HG03108 (cell line): ENCODE results near the gene BTBD18.
A peak's percentile ranks its signal among the peaks of the same experiment; 100 is the strongest.
"Not testable (repeated sequence)": the region's sequence is repeated elsewhere in the genome, so short reads cannot be mapped to it uniquely, and the experiment has no call there.

ENCODE experiments used
- ATAC-seq: cut with Tn5 transposase; IDR thresholded peaks from one replicate; pipeline ENCODE4 v1.9.1; 2021; ENCODE audit warnings: moderate library complexity; ENCODE audit not compliant: unreplicated experiment

Gene BTBD18

DNA sequence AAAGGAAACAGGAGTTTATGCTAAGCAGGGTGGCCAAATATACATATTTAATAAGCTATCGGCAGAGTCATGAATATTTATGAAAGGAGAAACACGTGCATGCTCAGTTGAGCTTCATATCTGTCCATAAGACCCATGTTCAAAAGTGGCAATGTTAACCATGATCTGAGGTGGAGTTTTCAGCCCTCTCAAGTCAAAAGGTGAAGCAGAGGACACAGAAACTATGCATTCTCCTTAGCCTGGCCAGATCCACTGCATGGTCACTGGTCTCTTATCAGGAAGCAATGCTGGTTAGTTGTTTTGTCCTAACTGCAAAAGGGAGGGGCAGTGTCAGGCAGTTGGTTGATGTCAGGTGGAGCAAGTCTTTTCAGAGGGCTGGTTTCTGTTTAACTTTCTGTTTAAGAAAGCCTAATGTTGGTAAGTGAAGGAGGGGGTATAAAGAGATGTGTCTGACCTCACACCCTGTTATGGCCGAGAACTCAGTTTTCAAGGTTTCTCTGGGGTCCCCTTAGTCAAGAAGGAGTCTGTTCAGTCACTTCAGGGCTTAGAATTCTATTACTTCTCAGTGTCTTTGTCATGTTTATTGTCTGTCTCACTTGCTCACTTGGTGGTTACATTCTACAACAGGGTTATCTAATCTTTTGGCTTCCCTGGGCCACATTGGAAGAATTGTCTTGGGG is 15.9 kb downstream of the BTBD18 start:
- no peak for ATAC-seq

GRCh38 chr11:57732661-57733060 is 19.0 kb downstream of the BTBD18 start:
- no peak for ATAC-seq

GRCh38 chr11:57729479-57729878 is 22.1 kb downstream of the BTBD18 start:
- ATAC-seq, result no peak

DNA sequence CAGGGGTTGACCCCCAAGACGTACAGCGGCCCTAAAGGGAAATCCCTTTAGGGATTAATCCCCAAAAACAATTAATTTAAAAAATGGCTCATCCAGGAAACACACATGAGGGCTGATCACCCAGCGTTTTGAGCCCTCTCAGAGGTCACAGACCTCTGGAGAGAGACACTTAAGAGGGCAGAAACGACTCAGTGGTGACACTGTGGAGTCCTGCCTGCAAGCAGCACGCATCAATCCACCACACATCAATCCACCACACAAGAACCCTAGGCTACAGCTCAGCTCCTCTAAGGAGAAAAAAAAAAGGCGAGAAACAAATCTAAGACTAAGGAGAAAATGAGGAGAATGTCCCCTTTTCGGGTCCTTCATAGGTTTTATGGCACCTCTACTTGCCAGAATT is 22.8 kb downstream of the BTBD18 start:
- ATAC-seq, result no peak

DNA sequence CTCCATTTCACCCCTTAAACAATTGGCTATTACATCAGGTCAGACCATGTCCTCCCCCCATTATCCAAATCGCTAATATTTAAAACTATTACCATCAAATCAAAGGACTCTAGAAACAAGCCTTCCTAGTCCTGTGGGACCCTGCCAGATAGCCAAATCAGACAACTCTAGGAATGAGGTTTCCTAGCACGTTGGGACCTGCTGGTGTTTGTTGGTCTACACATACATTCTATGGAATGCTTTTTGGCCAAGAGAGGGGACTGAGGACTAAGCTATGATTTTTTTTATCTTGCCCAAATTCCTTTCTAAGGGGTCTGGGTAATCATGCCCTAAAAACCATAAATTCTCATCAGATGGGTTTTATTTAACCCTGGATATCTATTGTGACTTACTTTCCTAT is 24.4 kb downstream of the BTBD18 start:
- no peak for ATAC-seq

DNA sequence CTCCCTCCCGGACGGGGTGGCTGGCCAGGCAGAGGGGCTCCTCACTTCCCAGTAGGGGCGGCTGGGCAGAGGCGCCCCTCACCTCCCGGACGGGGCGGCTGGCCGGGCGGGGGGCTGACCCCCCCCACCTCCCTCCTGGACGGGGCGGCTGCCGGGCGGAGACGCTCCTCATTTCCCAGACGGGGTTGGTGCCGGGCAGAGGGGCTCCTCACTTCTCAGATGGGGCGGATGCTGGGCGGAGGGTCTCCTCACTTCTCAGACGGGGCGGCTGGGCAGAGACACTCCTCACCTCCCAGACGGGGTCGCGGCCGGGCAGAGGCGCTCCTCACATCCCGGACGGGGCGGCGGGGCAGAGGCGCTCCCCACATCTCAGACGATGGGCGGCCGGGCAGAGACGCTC is 34.9 kb downstream of the BTBD18 start:
- not testable (repeated sequence) for ATAC-seq

- no peak for ATAC-seq
Observed at GRCh38 chr11:57713835-57714234, 37.8 kb downstream of the BTBD18 start.

DNA sequence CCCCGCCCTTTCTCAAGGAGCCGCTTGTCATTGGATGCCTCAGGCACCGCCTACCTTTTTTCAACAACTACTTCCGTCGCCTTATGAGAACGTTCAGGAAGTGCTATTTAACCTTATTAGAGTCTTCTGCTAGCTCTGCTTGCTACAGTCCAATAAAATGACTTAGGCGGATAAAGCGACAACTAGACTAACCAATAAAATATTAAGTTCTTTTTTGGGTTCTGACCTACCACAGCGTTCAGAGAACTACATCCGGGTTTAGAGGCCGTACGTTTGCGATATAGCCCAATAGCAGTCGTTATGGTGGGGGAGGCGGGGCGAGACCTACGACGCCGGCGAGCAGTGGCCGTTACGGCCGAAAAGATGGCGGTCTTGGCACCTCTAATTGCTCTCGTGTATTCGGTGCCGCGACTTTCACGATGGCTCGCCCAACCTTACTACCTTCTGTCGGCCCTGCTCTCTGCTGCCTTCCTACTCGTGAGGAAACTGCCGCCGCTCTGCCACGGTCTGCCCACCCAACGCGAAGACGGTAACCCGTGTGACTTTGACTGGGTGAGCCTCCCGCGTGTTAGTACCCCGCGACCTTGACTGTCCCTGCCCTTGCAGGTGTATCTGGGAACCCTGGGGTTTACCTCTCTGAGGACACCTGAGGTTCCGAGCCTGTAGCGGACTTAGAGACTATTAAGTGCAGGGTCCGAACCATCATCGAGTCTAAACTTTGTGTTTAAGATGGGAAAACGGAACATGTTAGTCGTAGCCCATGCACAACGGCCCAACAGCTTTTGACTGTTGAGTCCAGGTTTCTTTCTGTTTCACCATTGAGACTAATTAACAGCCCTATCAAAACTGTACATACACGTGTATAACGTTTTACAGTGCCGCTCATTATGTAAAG is 39.1 kb downstream of the BTBD18 start, which contains the start of gene TMX2:
TMX2 (plus strand) TSS at position 338 of the 895 bp plus-strand sequence; CDS start at position 364, 26 bp downstream.
- ATAC-seq, result peak; percentile 96

- ATAC-seq, result peak; percentile 36
Observed at GRCh38 chr11:57711414-57712255, 40.0 kb downstream of the BTBD18 start, which contains the start of gene MED19. Gene MED19 (minus strand): TSS chr11:57712215. CDS start chr11:57712179, 36 bp downstream.

- no peak for ATAC-seq
Observed at GRCh38 chr11:57709802-57710367, 41.7 kb downstream of the BTBD18 start.

- not testable (repeated sequence) for ATAC-seq
Observed at GRCh38 chr11:57705432-57705831, 46.2 kb downstream of the BTBD18 start.

- no peak for ATAC-seq
Observed at GRCh38 chr11:57704932-57705331, 46.7 kb downstream of the BTBD18 start.

DNA sequence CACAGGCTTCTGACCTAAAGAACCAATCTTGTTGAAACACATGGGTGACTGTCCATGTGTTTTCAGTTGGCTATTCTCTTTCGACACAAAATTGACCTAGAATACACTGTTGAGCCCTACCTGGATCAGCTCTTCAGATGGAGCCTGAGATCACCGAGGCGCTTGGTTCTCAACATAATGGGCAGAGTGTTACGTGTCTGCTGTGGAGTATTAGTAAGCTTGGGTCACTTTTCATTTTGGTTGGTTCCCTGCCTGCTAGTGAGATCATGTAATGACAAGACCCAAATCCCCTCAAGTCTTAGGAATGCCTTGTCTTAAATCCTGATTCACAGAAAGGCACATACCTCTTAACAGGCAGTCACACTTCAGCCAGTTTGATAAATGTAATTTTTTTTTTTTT is 48.3 kb downstream of the BTBD18 start:
- no peak for ATAC-seq

- ATAC-seq, result no peak
Observed at GRCh38 chr11:57700425-57700824, 51.2 kb downstream of the BTBD18 start.

DNA sequence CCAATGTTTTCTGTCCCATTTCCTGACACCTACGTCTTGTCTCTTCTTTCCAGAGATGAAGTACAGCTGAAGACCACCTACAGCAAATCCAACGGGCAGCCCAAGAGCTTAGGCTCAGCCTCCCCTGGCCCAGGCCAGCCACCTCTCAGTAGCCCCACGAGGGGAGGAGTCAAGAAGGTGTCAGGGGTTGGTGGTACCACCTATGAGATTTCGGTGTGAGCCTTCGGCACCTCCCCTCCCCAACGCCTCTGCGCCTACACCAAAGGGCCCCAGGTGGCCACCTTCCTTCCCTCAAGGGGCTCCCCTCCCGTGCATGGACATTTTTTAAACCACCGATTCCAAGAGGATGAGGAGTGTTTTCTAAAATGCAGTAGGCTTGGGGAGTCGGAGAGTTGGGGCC is 51.8 kb downstream of the BTBD18 start:
- no peak for ATAC-seq

GRCh38 chr11:57698843-57699365 is 52.7 kb downstream of the BTBD18 start:
- no peak for ATAC-seq
